Measurements from ENCODE around the gene BRS3. TPM values are rescaled to one million over a fixed set of nuclear protein-coding genes. Genes with fewer than 3 reads are reported as not detected.

The BRS3 gene
- total RNA-seq, 1 donor from 2014 or later, result not detected

- DNase-seq (ENCODE audit: low spot score) (no peak), ATAC-seq (no peak)
- intact Hi-C loops (cut with DNase I), result no loop called here
Observed at GRCh38 chrX:136488706-136489105, 959 bp downstream of the BRS3 start.

GRCh38 chrX:136491832-136492231 lies 4.1 kb downstream of the BRS3 start:
- DNase-seq (ENCODE audit: low spot score) (no peak), ATAC-seq (no peak)
- intact Hi-C loops (cut with DNase I), result no loop called here

GRCh38 chrX:136493011-136493410 lies 5.3 kb downstream of the BRS3 start:
- DNase-seq (ENCODE audit: low spot score) (no peak), ATAC-seq (no peak)
- intact Hi-C loops (cut with DNase I), result no loop called here

GRCh38 chrX:136495043-136495442 lies 7.3 kb downstream of the BRS3 start:
- intact Hi-C loops (cut with DNase I), result no loop called here
- ATAC-seq (no peak), DNase-seq (ENCODE audit: low spot score) (no peak)

GRCh38 chrX:136496186-136496763 lies 8.5 kb downstream of the BRS3 start:
- DNase-seq (ENCODE audit: low spot score), result no peak
- intact Hi-C loops (cut with DNase I), result no loop called here
- no peak for ATAC-seq

- DNase-seq (ENCODE audit: low spot score) (peak; percentile 89), ATAC-seq (peak; percentile 92)
- intact Hi-C loops (cut with DNase I), result no loop called here
Observed at GRCh38 chrX:136496764-136497555, 9.2 kb downstream of the BRS3 start.

- ATAC-seq (peak; percentile 9), DNase-seq (ENCODE audit: low spot score) (peak; percentile 58)
- intact Hi-C loops (cut with DNase I), result no loop called here
Observed at GRCh38 chrX:136497556-136498052, 9.9 kb downstream of the BRS3 start, which contains the start of gene HTATSF1. Gene HTATSF1, plus strand, starts transcription at chrX:136497592. Its CDS starts 93 bp downstream, at chrX:136497685.

- intact Hi-C loops (cut with DNase I), result no loop called here
- DNase-seq (ENCODE audit: low spot score) (no peak), ATAC-seq (no peak)
Observed at GRCh38 chrX:136519069-136519468, 31.3 kb downstream of the BRS3 start.

GRCh38 chrX:136523770-136524169 lies 36.0 kb downstream of the BRS3 start:
- ATAC-seq, result no peak
- no peak for DNase-seq (ENCODE audit: low spot score)
- intact Hi-C loops (cut with DNase I), result no loop called here

GRCh38 chrX:136525738-136526606 lies 38.2 kb downstream of the BRS3 start:
- ATAC-seq, result peak; percentile 90
- peak; percentile 70 for DNase-seq (ENCODE audit: low spot score)
- intact Hi-C loops (cut with DNase I), result no loop called here

GRCh38 chrX:136528645-136529315 lies 41.0 kb downstream of the BRS3 start:
- ATAC-seq, result no peak
- intact Hi-C loops (cut with DNase I), result no loop called here
- DNase-seq (ENCODE audit: low spot score), result no peak

GRCh38 chrX:136529795-136530194 lies 42.0 kb downstream of the BRS3 start:
- ATAC-seq, result no peak
- intact Hi-C loops (cut with DNase I), result no loop called here

GRCh38 chrX:136531951-136532350 lies 44.2 kb downstream of the BRS3 start, which contains the start of gene VGLL1:
Gene VGLL1, plus strand, starts transcription at chrX:136532215. Its CDS starts 3,806 bp downstream, at chrX:136536021.
- ATAC-seq, result no peak
- intact Hi-C loops (cut with DNase I), result no loop called here
- DNase-seq (ENCODE audit: low spot score), result no peak

More at GRCh38 chrX:136529795-136530194, 42.0 kb downstream of the BRS3 start:
- DNase-seq (ENCODE audit: low spot score), result no peak

- ATAC-seq, result no peak
- intact Hi-C loops (cut with DNase I), result no loop called here
- no peak for DNase-seq (ENCODE audit: low spot score)
Observed at GRCh38 chrX:136534131-136534530, 46.4 kb downstream of the BRS3 start.

GRCh38 chrX:136538811-136539210 lies 51.1 kb downstream of the BRS3 start:
- ATAC-seq (no peak), DNase-seq (ENCODE audit: low spot score) (no peak)
- intact Hi-C loops (cut with DNase I), result no loop called here

GRCh38 chrX:136540226-136540625 lies 52.5 kb downstream of the BRS3 start:
- ATAC-seq, result no peak
- intact Hi-C loops (cut with DNase I), result no loop called here
- DNase-seq (ENCODE audit: low spot score), result no peak

GRCh38 chrX:136541294-136541693 lies 53.5 kb downstream of the BRS3 start:
- ATAC-seq (no peak), DNase-seq (ENCODE audit: low spot score) (no peak)
- intact Hi-C loops (cut with DNase I), result no loop called here

- intact Hi-C loops (cut with DNase I), result no loop called here
- DNase-seq (ENCODE audit: low spot score) (no peak), ATAC-seq (no peak)
Observed at GRCh38 chrX:136542281-136542680, 54.5 kb downstream of the BRS3 start.
